A549 (cell line): ENCODE data around the gene RNF114.

Source experiments
- CBX2 ChIP-seq: fragments of 200-600 bp; sonication (generic); IDR thresholded peaks from 2 replicates; pipeline ENCODE4 v1.6.1; 2016; ENCODE audit warnings: low read depth, mild to moderate bottlenecking, borderline replicate concordance
- MYC ChIP-seq: IDR thresholded peaks from 2 replicates; pipeline ENCODE4 v1.6.1; 2012; ENCODE audit warnings: mild to moderate bottlenecking, inconsistent platforms, low read length, improper control_type of control experiment, borderline replicate concordance

GRCh38 chr20:49981218-49982071 is 45.2 kb downstream of the RNF114 start:
- TF ChIP-seq CBX2, result no peak
- TF ChIP-seq MYC, result no peak
